Amniotic epithelial cell (primary cell): ENCODE data around the gene BRWD1.
"Not testable (repeated sequence)": the region's sequence is repeated elsewhere in the genome, so short reads cannot be mapped to it uniquely, and the experiment has no call there.

Source experiments
- DNase-seq: peaks from one replicate; pipeline ENCODE4 v3.0.0-alpha.2; 2010; ENCODE audit warnings: low read depth

Gene BRWD1

DNA sequence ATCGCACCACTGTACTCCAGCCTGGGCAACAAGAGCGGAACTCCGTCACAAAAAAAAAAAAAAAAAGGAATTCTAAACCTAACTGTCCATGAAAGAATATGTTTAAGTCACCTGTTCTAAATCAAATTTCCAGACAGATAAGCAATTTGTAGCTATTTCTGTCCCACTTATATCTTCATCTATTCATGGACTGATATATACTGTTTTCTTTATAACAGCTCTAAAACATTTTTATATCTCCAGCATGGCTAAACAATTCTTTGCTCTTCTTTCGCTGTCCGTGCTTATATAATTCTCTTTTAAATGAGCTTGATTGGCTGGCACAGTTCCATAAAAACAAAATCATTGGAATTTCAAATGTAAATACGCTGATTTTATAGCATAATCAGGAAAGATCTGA, 30.5 kb downstream of the BRWD1 start:
- DNase-seq: no peak

GRCh38 chr21:39281853-39282252, 31.6 kb downstream of the BRWD1 start:
- no peak for DNase-seq

GRCh38 chr21:39281207-39281606, 32.2 kb downstream of the BRWD1 start:
- DNase-seq: no peak

- no peak for DNase-seq
Measured at GRCh38 chr21:39269620-39270019, 43.8 kb downstream of the BRWD1 start.

DNA sequence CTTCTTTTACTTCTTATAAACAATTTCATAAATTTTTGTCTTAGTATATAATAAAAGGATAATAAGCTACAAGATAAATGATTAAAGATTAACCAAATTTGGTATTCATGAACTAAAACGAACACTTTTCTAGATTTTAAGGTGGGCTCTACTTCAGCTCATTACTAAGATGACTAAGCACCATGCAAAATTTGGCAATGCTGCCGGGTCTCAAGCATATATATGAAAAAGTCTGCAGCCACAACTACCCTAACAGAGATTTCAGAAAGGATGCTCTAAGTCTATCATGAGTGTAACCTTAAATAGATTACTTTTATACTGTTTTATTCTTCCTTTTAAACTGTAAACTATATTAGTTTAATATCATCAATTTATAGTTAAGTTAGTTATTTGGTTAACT, 47.8 kb downstream of the BRWD1 start:
- DNase-seq: no peak

GRCh38 chr21:39263372-39263771, 50.1 kb downstream of the BRWD1 start:
- peak; percentile 17 for DNase-seq

DNA sequence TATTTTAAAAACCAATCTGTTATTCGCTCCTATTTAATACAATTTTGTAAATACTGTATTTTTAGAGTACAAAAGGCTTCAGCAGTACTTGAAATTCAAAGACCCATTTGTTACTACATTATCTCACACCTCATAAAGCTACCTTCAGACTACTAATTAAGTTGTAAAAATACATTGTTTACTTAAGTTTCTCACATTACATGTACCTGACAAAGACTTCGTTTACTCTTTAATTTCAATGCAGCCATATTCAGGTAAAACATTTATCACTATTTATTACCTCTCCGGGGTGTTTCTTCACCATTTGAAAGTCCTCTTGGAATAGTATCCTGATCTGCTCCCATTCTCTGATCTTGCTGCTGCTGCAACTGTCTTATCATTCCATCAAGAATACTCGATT, 55.2 kb downstream of the BRWD1 start:
- no peak for DNase-seq

GRCh38 chr21:39251326-39251725, 62.1 kb downstream of the BRWD1 start:
- DNase-seq: peak; percentile 8

DNA sequence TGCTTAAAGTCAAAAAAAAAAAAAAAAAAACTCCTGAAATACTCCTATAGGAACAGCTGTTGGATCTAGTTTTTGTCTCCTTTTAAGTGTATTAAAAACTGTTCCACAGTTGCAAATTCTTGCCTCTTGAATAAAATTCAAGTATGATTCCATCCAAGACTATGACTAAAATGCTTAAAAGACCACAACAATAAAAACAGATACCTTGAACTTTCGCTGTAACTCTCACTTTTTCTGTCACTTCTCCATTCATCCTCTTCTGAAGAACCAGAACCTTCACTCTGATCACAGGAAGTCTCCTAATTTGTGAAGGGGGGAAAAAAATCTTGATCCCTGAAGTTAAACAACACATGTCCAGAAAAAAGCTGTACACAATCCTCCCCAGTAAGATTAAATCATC, 75.2 kb downstream of the BRWD1 start:
- no peak for DNase-seq

- peak; percentile 33 for DNase-seq
Measured at GRCh38 chr21:39232861-39233291, 80.6 kb downstream of the BRWD1 start.

DNA sequence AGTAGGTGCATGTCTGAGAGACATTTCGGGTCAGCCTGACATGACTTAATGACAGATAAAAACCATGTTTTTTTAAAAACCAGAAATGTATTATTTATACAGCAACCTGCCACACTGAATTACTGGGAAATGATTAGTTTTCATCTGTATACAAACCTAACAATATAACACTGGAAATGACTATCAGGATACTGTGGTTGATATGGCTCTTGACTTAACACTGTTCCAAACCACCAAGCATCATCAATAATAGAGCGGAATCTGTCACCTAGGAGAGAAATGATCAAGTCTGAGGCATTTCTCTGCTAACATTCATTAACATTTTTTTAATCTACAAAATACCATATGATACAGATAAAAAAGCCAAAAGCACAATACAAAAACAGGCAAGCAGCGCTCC, 88.5 kb downstream of the BRWD1 start:
- no peak for DNase-seq

DNA sequence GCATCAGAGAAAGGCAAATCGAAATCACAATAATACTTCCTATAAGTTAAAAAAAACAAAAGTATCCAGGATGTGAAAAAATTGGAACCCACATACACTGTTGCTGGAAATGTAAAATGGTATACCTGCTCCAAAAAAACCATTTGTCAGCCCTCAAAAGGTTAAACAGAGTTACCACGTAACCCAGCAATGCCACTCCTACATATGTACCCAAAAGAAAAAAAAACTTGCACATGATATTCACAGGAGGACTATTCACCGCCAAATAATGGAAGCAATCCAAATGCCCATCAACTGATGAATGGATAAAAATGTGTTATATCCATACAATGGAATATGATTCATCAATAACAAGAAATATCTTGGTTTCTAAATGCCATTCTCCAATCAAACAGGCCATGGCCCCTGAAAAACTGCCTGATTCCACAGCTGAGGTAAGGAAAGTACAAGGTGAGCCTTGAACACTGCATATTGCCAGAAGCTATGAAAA, 91.4 kb downstream of the BRWD1 start:
- DNase-seq: no peak

- DNase-seq: no peak
Measured at GRCh38 chr21:39221282-39221996, 92.0 kb downstream of the BRWD1 start.

DNA sequence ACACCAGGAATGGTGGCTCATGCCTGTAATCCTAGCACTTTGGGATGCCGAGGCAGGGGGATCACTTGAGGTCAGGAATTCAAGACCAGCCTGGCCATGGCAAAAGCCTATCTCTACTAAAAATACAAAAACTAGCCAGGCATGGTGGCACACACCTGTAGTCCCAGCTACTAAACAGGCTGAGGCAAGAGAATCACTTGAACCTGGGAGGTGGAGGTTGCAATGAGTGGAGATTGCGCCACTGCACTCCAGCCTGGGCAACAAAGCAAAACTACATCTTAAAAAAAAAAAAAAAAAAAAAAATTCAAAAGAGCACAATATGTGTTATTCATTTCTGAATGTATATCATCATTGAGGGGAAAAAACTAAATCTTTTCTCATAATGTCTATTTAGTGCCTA, 92.6 kb downstream of the BRWD1 start:
- not testable (repeated sequence) for DNase-seq

- no peak for DNase-seq
Measured at GRCh38 chr21:39220150-39220549, 93.3 kb downstream of the BRWD1 start.

GRCh38 chr21:39218082-39218409, 95.4 kb downstream of the BRWD1 start:
- DNase-seq: no peak

- DNase-seq: no peak
Measured at GRCh38 chr21:39217356-39218081, 95.9 kb downstream of the BRWD1 start.

GRCh38 chr21:39216290-39216689, 97.1 kb downstream of the BRWD1 start:
- DNase-seq: peak; percentile 7

DNA sequence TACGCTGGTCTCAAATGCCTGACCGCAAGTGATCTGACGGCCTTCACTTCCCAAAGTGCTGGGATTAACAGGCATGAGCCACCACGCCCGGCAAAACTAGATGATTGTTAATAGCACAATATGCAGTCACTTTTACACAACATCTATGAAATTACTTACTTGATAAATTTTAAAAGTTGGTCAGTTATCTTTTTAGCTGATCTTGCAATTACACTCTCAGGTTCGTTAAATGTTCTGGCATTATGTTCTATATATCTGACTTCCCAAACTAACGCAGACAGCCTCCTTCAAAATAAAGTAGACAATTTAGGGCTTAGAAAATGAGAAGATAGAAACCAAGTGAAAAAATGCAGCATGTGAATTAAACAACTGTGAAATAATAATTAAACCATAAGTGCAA, 98.4 kb downstream of the BRWD1 start:
- DNase-seq: no peak

- no peak for DNase-seq
Measured at GRCh38 chr21:39209334-39209688, 104.1 kb downstream of the BRWD1 start.

GRCh38 chr21:39208624-39209333, 104.7 kb downstream of the BRWD1 start:
- DNase-seq: peak; percentile 62

GRCh38 chr21:39204134-39204533, 109.3 kb downstream of the BRWD1 start:
- no peak for DNase-seq

DNA sequence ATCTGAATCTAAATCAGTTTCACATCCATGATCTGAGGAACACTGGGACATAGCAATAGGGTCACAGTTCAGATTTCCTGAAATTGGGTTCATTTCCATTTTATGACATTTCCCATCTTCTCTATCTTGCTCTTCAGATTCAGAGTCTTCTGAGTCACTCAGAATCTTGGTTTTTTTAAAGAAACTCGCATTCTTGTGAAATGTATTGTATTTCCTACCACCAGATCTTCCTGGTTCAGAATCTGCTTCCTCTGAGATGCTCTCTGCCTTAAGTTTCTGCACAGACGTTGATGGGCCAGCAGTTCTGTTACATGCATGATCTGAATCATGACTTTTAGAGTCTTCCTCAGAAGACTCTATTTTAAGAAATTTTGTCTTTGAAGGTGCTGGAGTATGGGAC, 114.6 kb downstream of the BRWD1 start:
- no peak for DNase-seq
